HG02642 (cell line): ENCODE measurements around the gene TUBB1.
A peak's percentile ranks its signal among the peaks of the same experiment; 100 is the strongest.
"Not testable (repeated sequence)": the region's sequence is repeated elsewhere in the genome, so short reads cannot be mapped to it uniquely, and the experiment has no call there.

Experiments
- ATAC-seq: cut with Tn5 transposase; IDR thresholded peaks from one replicate; pipeline ENCODE4 v1.9.1; 2021; ENCODE audit warnings: mild to moderate bottlenecking; ENCODE audit not compliant: unreplicated experiment, poor library complexity

The TUBB1 gene

DNA sequence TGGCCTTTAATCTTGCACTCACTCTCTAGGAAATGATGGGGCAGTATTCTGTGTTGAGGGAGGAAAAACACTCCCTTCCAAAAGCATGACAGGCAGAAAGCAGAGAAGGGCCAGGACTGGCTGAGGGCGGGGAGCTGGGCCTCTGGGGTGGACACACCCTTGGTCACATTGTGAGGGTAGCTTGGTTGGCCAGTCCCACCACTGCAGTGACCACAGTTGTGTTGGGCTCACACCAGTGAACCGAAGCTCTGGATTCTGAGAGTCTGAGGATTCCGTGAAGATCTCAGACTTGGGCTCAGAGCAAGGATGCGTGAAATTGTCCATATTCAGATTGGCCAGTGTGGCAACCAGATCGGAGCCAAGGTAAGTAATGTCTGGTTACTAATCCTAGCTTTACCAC is at the start of gene TUBB1:
Gene TUBB1, plus strand, starts transcription at position 213 of the 400 bp plus-strand sequence. Its CDS starts 94 bp downstream, at position 307.
- ATAC-seq, result no peak

GRCh38 chr20:58969439-58969838 is 49.8 kb upstream of the TUBB1 start:
- no peak for ATAC-seq

DNA sequence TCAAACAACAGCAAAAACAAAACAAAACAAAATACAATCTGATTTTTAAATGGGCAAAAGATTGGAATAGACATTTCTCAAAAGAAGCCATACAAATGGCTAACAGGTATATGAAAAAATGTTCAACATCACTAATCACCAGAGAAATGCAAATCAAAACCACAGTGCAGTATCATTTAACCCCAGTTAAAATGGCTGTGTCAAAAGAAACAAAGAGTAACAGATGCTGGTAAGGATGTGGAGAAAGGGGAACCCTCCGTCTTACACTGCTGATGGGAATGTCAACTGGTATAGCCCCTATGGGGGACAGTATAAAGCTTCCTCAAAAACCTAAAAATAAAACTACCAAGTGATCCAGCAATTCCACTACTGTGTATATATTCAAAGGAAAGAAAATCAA is 49.1 kb upstream of the TUBB1 start:
- no peak for ATAC-seq

DNA sequence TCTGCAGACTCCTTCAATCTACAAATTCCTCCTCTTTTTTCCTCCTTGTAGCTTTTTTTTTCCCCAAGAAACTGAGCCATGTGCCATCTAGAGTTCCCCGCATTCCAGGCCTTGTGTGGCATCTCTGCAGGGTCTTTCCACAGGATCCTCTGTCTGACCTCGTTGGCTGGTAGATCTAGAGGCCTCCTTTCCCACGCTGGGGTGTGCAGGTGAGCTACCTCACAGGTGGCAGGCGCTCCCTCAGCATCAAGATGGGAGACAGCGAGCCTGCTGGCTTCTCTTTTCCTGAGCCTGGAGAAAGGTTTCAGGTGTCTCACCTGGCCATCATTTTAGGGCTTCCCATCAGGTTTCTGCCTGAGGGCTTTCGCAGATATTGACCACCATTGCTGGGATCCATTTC is 47.8 kb upstream of the TUBB1 start:
- ATAC-seq, result no peak

DNA sequence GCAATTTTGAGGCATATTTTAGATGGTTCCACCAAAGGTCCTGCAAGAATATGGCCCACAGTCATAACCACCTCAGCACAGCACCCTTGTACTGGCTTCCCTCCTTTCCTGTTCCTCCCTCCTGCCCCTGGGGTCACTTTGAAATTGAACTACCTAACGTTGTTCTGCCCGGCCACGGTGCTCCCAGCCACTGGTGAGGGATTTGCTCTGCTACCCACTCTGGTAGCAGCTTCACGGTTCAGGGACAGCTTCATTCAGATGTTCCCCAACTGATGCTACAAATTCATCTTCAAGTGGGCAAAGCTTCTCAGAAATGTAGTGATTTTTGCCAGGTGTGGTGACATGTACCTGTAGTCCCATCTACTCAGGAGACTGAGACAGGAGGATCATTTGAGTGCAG is 46.0 kb upstream of the TUBB1 start:
- ATAC-seq, result no peak

- ATAC-seq, result no peak
Measured at GRCh38 chr20:58973866-58974265, 45.4 kb upstream of the TUBB1 start.

- no peak for ATAC-seq
Measured at GRCh38 chr20:58975353-58975752, 43.9 kb upstream of the TUBB1 start.

DNA sequence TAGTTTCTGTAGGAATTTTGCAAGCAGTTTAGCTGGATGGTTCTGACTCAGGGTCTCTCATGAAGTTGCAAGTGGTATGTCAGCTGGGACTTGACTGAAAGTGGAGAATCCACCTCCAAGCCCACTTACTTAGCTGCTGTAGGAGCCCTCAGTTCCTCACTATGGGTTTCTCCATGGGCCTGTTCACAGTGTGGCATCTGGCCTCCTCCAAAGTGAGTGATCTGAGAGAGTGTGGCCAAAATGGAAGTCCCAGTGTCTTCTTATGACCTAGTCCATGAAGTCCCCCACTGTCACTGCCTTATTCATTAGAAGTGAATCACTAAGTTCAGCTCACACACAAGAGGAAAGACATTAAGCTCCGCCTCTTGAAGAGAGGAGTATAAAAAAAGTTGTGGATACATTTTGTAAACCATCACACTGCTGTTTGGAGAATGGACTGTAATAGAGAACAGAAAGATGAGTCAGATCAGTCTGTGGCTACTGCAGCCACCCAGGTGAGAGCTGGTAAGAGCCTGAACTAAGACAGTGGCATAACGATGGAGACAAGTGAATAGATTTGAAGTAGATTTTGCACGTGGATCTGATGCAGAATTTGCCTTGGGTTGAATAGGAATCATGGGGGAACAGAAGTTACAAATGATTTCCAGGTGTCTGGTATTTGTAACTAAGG is 43.0 kb upstream of the TUBB1 start:
- no peak for ATAC-seq

- ATAC-seq, result no peak
Measured at GRCh38 chr20:58978351-58979190, 40.7 kb upstream of the TUBB1 start.

- peak; percentile 86 for ATAC-seq
Measured at GRCh38 chr20:58980711-58981627, 38.3 kb upstream of the TUBB1 start, which contains the start of gene NELFCD. Gene NELFCD (plus strand): TSS chr20:58981256. CDS start chr20:58981310, 54 bp downstream.

GRCh38 chr20:58981628-58982364 is 37.4 kb upstream of the TUBB1 start:
- peak; percentile 6 for ATAC-seq

DNA sequence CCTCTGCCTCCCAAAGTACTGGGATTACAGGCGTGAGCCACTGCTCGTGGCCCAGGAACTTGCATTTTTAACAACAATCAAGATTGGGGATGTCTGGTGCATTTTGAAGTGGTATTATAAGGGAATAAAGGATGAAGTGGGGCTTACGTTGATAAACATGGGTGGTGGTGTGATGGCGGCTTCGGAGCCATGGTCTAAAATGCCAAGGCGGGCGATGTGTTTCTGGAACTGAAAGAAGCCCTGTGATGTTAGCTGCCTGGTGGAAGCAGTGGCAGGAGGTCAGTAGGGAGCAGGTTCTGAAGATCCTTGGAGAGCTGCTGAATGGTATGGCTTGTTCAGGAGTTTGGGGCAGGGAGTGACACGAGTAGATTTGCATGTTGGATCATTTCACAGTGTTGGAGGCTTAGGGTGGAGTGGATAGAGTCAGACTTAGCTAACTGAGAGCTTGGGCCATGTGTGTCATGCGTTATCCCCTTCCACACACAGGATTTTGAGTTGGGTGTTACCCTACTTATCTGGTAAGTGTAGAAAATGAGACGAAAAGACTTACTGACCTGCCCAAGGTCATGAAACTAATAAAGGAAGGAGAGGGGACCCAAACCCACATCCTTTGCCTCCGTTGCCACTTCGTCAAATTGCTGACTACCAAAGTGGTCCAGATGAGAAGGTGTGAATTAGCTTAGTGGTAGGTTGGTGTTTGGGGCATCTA is 36.7 kb upstream of the TUBB1 start:
- no peak for ATAC-seq

DNA sequence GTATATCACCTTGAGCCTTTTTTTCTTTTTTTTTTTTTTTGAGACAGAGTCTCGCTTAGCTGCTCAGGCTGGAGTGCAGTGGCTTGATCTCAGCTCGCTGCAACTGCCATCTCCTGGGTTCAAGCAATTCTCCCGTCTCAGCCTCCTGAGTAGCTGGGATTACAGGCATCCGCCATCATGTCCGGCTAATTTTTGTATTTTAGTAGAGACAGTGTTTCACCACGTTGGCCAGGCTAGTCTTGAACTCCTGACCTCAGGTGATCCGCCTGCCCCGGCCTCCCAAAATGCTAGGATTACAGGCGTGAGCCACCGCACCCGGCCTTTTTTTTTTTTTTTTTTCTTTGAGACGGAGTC is 36.1 kb upstream of the TUBB1 start:
- ATAC-seq, result not testable (repeated sequence)

- ATAC-seq, result no peak
Measured at GRCh38 chr20:58984691-58985090, 34.5 kb upstream of the TUBB1 start.

- ATAC-seq, result no peak
Measured at GRCh38 chr20:58985656-58986055, 33.6 kb upstream of the TUBB1 start.

DNA sequence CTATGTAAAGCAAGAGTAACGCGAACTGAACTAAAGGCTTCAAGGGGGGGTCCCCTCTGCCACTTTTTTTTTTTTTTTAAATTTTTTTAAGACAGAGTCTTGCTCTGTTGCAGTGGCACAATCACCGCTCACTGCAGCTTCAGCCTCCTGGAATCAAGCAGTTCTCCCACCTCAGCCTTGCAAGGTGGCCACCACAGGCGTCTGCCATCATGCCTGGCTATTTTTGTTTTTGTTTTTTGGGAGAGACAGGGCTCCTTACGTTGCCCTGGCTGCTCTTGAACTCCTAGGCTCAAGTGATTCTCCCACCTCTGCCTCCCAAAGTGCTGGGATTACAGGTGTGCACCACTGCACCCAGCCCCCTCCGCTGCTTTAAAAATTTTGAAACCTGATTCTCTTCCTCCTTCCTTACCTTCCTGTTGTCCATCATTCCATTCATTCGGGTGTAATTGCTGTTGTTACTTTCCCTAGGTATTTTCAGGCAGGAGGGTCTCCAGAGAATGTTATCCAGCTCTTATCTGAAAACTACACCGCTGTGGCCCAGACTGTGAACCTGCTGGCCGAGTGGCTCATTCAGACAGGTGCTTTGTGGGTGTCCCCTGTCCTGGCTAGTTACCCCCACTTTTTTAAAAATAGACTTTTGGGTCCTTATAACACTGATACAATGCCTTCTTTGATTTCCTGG is 32.8 kb upstream of the TUBB1 start:
- ATAC-seq, result no peak

- ATAC-seq, result no peak
Measured at GRCh38 chr20:58986968-58987517, 32.2 kb upstream of the TUBB1 start.

DNA sequence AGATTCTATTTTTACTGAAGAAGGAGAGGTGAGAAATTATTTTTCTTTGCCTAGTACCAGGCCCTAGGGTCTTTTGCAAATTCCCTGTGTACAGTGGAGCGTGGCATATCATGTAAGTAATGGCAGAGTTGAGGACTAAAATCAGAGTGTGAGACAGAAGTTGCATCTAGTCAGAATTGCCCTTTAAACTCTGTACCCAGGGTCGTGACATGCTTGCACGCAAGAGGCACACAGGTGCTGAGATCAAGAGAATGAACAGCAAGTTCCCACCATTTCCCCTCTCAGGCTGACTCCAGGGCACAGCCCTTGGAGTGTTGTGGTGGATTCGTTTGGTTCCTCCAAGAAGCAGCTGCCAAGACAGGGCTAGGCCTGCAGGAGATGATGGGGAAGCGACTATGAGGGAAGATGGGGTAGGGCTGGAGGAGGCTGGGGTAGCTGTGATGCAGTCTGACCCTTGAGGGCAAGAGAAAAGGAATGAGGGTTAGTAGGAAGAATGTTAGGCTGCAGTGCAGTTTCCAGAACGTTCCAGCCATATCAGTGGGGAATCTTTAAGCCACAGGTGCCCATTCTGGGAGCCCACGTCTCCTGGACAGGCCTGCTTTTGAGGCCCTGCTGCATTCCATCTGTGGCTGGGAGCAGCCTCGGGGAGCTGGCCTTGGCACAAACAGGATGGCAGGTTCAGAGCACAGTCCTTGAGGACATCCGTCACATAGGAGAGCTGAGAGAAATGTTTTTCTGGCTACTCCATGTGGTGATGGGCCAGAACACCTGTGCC is 31.3 kb upstream of the TUBB1 start:
- ATAC-seq, result no peak
